CD4-positive, alpha-beta T cell treated with Interleukin-21 for 1 hour (primary cell): ENCODE measurements around the gene TAF11.
"Not testable (repeated sequence)": the region's sequence is repeated elsewhere in the genome, so short reads cannot be mapped to it uniquely, and the experiment has no call there.

Source experiments
- DNase-seq: peaks from one replicate; pipeline ENCODE4 v3.0.0-alpha.2; 2020

TAF11 gene

DNA sequence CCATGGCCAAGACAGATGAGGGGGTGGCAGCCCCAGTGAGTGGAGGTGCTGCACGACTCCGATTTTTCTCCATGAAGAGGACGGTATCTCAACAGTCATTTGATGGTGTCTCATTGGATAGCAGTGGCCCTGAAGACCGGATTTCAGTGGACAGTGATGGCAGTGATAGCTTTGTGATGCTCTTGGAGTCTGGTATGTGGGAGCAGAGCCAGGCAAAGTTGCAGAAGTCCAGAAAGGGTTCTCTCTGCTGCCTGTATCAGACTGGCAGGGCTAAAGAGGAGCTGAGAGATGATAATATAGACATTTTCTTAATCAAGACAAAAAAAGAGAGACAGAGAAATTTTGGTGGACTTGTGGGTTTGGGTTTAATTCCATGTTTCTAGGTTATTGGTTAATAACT is 23.8 kb downstream of the TAF11 start:
- DNase-seq: no peak

- no peak for DNase-seq
Observed at GRCh38 chr6:34860776-34861175, 27.1 kb downstream of the TAF11 start.

DNA sequence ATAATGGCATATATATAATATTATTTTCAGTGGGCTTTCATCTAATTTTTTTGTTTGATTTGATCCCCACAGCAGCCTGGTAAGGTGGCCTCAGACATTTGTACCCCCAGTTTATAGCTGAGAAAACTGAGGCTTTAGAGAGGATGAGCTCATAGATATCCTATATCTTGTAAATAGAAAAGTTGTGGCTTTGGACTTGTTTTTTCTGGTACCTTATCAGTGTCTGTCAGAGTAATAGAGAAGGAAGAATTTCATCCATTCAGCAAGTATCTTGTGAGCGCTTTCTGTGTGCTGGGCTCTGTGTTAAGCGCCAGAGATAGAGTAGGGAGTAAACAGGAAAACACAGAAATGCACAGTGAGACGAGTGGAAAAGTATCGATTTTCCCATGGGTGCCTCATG is 27.9 kb downstream of the TAF11 start:
- DNase-seq: no peak

DNA sequence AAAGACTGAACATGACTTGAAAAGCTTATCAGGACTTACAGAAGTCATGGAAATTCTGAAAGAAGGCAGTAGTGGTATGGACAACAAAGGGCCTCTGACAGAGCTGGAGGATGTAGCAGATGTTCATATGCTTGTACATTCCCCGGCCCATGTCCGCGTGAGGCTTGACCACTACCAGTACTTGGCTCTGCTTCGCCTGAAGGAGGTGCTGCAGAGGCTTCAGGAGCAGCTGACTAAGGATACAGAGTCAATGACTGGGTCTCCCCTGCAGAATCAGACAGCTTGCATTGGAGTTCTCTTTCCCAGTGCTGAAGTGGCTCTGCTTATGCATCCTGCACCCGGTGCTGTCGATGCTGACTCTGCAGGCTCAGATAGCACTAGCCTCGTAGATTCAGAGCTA is 29.2 kb downstream of the TAF11 start:
- DNase-seq: no peak

- no peak for DNase-seq
Observed at GRCh38 chr6:34855463-34855862, 32.4 kb downstream of the TAF11 start.

- no peak for DNase-seq
Observed at GRCh38 chr6:34852406-34853085, 35.3 kb downstream of the TAF11 start.

DNA sequence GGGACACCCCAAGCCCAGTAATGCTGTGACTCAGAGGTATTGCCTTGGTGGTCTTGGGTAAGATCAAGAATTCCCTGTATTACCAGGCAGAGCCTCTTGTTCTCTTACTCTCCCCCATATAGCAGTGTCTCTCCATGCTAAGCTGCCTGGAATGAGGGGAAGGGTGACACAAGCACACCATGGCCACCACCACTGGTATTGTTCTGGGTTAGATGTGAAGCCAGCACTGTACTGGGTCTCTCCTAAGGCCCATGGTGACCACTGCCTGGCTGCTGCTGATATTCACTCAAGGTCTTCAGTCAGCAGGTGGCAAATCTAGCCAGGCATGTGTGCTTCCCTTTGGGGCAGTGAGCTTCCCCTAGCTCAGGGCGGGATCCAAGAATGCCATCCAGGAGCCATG is 36.5 kb downstream of the TAF11 start:
- DNase-seq: no peak

DNA sequence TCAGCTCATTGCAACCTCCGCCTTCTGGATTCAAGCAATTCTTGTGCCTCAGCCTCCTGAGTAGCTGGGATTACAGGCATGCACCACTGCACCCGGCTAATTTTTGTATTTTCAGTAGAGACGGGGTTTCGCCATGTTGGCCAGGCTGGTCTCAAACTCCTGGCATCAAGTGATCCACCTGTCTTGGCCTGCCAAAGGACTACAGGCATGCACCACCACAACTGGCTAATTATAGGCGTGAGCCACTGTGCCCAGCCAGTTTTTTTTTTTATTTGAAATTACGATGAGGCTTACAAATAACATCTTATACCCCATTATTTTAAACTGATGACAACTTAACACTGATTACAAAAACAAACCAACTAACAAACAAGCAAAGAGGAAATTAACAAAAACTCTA is 38.8 kb downstream of the TAF11 start:
- not testable (repeated sequence) for DNase-seq

DNA sequence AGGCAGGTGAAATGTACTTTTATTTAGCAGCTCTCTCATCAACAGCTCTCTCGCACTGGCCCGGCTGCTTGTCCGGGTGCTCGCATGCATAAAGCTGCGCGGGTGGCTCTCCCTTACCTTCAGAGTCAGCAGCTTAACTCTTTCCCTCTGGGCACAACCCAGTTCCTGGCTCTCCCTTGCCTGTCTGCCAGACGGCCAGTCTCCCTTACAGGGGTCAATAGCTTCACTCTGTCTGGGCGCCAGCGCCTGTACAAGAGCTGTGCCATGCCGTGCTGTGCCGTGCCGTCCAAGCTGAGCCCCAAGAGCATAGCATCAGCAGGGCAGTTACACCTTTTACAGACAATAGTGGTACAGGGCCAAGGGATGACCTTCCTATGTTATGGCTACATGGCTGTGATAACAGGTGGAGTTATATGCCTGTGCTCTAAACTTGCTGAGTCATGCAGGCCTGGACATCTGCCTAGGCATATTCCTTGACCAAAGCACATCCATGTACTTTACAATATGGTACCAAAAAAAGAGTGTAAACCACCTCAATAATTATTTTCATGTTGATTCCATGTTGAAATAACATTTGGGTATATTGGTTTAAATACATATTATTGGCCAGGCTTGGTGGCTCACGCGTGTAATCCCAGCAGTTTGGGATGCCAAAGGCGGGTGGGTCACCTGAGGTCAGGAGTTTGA is 48.0 kb downstream of the TAF11 start:
- no peak for DNase-seq

DNA sequence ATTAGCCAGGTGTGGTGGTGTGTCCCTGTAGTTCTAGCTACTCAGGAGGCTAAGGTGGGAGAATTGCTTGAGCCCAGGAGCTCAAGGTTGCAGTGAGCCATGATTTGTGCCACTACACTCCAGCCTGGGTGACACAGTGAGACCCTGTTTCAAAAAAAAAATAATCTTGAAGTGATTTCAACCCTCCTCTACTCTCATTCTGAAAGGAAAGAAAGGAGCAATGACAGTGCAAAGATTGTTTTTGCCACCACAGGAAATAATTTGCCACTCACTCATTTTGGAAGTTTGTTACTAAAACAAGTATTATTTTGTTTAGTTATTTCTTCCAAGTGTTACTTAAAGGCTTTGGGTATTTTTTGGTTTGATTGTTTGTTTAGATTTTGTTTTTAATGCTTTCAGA is 50.3 kb downstream of the TAF11 start:
- no peak for DNase-seq

- no peak for DNase-seq
Observed at GRCh38 chr6:34836451-34836850, 51.4 kb downstream of the TAF11 start.

DNA sequence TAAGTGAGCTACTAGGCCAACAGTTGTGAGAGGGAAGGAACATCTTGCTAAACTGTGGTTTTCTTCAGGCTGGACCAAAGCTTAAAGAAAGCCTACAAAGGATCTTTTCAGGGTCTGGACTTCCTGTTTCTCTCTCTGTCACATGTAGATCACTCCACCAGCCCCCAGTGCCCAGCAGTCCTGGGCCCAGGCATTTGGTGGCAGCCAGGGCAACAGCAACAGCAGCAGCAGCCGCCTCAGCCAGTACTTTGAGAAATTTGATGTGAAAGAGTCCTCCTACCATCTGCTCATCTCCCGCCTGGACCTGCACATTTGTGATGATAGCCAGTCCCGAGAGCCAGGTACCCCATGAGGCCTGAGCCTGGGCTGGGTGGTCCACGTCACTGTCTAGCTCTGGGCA is 51.8 kb downstream of the TAF11 start:
- no peak for DNase-seq

DNA sequence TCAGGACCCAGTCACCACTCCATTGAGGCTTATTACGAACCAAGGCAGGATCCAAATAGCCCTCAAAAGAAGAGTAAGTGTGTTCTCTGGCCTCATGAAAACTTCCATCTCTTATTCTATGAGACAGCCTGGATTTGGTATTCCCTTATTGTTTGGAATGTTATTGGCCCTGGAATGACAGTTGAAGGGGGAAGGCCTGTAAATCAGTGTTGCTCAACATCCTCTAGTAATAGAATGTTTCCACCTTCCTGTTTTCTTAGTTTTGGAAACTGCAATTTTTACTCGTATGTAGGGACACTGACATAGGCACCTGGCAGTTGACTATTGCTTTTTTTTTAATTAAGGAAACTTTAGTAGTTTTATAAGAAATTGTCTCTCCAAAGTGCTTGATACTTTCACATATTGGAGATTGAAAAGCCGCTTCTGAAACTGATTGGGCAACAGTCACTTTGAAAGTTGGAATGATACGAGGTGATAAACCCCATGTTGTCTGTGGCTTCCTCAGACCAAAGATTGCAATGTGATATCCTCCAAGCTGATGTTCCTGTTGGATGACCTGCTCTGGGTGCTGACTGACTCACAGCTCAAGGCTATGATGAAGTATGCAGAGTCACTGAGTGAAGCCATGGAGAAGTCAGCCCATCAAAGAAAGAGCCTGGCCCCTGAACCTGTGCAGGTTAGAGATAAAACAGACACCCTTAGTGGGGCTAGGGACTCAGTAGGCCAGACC is 52.9 kb downstream of the TAF11 start:
- no peak for DNase-seq

GRCh38 chr6:34832942-34833341 is 54.9 kb downstream of the TAF11 start:
- no peak for DNase-seq

- DNase-seq: no peak
Observed at GRCh38 chr6:34829137-34829536, 58.7 kb downstream of the TAF11 start.
